Gastroesophageal sphincter (tissue), 3 donors: ENCODE data around the gene NR6A1.

ENCODE experiments used
- CTCF ChIP-seq, 4 experiments: fragments of 200-600 bp in 2 of 4; fragments of 450-650 bp in 2 of 4; sonication (generic) in 1 of 4; IDR thresholded peaks; one replicate each; pipeline ENCODE4 v1.5.1; 2017 to 2019; ENCODE audit warnings: antibody characterized with exemption in 4 of 4, mild to moderate bottlenecking in 2 of 4, moderate library complexity in 2 of 4
- POLR2A ChIP-seq, 2 donors: fragments of 450-650 bp; IDR thresholded peaks; one replicate each; pipeline ENCODE4 v1.6.1; 2017; ENCODE audit warnings: antibody characterized with exemption in 2 of 2, mild to moderate bottlenecking in 2 of 2, moderate library complexity in 1 of 2
- POLR2AphosphoS5 ChIP-seq: sonication (generic); formaldehyde crosslinking; IDR thresholded peaks from one replicate; pipeline ENCODE4 v1.6.1; 2017; ENCODE audit warnings: antibody characterized with exemption

- TF ChIP-seq CTCF (IDR thresholded peaks at IDR 0.05) (no peak), POLR2A (IDR thresholded peaks at IDR 0.05) (no peak), POLR2AphosphoS5 (no peak)
Observed at GRCh38 chr9:124717597-124717996, 53.5 kb downstream of the NR6A1 start.
